Activated CD4-positive, CD25-positive, alpha-beta regulatory T cell treated with anti-CD3 and anti-CD28 coated beads, Interleukin-2, amount 50 U/mL, for 24 hours (primary cell): Measurements from ENCODE around the gene REEP3.
"Not testable (repeated sequence)": the region's sequence is repeated elsewhere in the genome, so short reads cannot be mapped to it uniquely, and the experiment has no call there.

ENCODE experiments used
- ATAC-seq, 2 donors: fragments of 150-1000 bp; cut with Tn5 transposase; one replicate each; pipeline ENCODE4 v1.10.0; 2021; ENCODE audit warnings: mild to moderate bottlenecking in 1 of 2, moderate library complexity in 1 of 2

Gene REEP3

DNA sequence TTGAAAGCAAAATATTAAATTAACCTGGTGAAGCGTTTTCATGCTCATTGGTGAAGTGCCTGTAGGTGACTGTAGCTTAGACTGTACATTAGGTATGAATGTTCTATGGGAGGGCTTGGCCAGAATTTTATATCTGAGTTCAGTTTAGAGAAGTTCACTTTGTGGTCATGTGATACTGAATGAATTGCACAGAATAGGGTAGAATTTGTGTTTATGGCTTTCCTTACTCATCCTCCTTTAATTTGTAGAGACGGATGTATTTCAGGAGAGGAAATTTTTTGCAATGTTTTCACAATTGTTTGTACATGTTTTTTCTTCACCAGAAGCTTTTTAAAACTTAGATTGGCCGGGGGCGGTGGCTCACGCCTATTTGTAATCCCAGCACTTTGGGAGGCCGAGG lies 32.3 kb downstream of the REEP3 start:
- no peak for ATAC-seq

DNA sequence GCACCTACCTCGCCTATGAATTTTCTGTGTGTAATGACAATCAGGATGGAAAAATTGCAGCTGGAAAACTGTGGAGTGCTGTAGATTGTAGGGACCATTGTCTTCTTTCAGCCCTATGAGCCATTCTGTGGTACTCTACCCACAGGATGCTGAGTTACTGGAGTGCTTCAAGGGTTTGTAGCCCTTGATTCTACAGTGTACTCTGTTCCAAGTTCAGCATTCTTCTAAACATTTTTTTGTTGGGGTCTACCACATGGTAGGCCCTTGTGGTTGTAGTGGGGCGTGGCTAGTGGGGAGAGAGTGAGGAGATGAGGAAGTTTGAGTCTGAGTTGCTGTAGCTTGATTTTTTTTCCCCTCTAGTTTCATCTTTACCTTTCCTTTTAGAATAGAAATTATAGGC lies 33.5 kb downstream of the REEP3 start:
- peak in 1 of 2 donors; percentile 64 for ATAC-seq

DNA sequence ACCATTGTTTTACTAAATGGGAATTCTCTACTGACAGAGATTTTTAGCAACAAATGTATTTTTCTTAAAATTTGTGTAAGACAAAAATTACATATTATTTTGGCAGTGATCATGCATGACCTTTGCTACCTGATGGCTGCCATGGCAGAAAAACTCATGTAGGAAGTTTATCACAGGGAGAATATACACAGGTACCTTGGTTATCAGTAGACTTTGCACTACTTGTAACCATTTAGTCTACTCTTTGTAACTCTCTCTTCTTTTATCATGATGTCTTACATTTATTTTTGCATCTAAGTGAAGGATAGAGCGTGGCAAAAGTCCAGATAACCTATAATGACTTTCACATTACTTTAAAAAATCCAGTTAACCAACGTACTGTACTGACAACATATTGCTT lies 34.1 kb downstream of the REEP3 start:
- ATAC-seq, result no peak

DNA sequence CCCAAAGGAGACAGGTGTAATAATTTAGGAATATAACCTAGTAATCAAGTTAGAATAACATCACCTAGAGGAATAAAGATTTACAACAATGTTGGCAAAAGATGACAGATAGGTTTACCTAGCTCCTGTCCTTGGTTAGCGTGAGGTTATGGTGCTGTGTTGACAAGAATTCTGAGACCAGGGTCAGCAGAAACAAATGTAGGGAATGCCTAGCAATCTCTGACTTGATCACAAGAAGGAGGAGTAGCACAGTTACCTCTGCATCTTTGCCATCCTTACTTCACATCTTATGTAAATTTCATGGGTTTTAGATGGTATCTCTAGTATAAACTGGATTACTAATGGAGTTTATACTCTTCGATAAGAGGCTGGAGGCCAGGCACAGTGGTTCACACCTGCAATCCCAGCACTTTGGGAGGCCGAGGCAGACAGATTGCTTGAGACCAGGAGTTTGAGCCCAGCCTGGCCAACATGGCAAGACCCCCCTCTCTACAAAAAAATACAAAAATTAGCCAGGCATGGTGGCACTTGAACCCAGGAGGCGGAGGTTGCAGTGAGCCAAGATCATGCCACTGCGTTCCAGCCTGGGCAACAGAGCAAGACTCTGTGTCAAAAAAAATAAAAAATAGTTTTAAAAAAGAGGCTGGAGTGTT lies 37.1 kb downstream of the REEP3 start:
- ATAC-seq, result no peak

DNA sequence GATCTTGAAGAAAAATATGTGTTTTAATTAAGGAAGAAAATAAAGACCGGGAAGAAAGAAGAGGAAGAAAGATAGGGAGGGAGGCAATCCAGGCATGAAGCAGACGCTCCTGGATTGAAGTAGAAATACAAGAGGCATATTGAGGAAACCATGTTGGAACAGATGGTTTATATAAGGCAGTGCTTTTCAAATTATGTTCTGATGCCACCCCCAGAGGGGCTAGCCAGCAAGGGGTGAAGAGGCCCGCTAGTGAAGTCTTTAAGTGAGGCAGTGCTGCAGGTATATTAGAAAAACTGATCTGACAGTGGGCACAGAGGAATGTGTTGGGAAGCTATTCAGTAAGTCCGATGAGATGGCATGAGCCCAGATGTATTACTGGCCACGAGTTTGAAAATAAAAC lies 40.1 kb downstream of the REEP3 start:
- no peak for ATAC-seq

DNA sequence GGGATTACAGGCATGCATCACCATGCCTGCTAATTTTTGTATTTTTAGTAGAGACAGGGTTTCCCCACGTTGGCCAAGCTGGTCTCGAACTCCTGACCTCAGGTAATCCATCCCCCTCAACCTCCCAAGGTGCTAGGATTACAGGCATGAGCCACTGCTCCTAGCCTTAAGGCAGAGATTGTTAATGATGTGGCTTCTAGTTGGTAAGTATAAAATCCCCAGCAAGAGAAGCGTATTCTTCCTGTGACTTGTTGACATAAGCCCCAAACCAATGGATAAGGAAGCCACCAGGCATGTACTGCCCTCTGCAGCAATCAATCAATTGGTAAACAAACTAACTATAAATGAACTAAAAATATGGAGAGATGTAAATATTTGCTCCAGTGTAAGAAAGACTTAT lies 41.2 kb downstream of the REEP3 start:
- ATAC-seq, result no peak

DNA sequence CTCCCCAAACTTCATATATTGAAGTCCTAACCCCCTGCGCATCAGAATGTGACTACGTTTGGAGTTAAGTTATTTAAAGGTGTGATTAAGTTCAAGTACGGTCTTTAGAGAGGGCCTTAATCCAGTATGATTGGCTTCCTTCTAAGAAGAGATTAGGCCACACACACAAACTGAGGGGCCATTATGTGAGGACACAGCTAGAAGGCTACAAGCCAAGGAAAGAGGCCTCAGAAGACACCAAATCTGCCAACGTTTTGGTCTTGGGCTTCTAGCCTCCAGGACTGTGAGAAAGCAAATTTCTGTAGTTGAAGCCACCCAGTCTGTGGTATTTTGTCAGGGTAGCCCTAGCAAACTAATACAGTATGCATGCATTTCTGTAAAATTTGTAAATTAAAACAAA lies 41.7 kb downstream of the REEP3 start:
- ATAC-seq, result no peak

DNA sequence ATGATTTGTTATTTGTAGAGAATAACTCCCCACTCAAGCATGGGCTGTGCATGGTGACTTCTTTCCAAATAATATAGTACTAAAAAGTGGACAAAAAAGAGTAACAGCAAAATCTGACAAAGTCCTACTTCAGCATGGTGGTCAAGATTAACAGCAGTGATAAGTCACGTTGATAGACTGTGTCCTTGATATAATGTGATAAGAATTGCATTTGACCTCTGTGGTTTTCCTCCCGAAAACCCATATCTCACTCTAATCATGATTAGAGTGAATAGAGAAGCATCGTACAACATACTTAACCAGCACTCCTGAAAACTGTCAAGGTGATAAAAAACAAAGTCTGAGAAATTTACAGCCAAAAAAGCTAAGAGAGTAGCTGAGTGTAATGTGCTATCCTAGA lies 42.4 kb downstream of the REEP3 start:
- no peak for ATAC-seq

DNA sequence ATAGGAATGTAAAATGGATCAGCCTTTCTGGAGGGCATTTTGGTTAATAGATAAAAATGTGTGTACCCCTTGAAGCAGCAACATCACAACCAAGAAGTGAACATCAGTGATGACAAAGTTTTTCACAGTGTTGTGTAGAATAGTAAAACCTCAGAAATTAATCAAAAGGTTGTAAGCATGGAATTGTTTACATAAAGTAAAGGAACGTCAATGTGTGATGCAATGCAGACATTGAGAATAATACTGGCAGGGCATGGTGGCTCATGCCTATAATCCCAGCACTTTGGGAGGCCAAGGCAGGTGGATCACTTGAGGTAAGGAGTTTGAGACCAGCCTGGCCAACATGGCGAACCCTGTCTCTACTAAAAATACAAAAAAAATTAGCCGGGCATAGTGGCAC lies 43.5 kb downstream of the REEP3 start:
- ATAC-seq, result not testable (repeated sequence)

DNA sequence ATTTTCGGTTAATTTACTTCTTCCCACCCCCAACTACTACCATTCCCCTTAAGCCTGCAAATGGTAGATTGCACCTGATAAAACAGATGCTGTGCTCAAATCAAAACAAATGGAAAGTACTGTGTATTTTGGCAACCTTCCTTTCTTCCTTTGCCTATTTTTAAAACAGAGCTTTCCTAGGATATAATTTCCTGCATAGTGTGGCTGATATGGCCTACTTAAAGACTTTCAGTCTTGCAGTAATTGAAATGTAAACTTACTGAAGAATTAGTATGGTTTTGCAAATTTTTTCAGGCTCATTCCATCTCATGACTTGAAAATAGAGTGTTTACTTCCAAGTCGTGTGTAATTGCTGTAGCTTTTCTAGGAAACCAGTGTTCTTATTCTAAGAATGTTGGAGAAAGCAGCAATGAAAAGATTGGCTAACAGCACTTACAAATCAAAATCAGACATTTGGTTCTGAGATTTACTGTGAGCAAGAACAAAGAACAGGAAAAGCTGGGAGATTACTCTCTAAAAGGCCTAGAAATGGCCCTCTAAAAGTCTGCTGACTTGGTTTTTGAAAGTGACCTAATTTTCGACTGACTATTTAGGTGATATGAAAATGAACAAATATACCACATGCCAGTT lies 52.0 kb downstream of the REEP3 start:
- ATAC-seq, result peak; percentile 58 to 84

DNA sequence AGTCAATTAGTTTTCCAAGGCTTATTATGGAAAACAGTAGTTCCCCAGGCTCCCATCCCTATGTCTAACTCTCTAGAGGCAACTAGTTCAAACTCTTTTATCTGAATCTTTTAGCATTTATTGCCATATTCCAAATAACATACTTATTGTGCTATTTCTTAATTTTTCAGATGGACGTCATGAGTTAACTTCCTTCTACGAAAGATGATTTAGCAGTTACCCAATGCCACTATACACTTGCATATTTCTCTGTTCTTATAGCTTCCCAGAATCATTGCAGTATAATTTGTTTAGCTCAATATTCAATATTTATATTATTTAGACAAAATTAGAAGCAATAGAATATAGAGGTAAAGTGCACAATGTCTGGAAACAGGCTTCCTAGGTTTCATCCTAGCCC lies 52.8 kb downstream of the REEP3 start:
- no peak for ATAC-seq

DNA sequence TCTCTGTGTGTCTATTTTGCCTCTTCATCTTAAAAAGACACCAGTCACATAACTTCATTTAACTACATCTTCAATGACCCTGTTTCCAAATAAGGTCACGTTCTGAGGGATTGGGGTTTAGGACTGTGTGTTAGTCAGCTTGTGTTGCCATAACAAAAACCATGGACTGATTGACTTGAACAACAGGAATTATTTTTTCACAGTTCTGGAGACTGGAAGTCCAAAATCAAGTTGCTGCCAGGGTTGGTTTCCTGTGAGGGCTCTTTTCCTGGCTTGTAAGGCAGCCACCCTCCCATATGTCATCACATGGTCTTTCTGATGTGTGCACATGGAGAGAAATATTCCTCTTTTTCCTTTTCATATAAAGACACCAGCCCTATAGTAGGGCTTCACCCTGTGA lies 55.3 kb downstream of the REEP3 start:
- ATAC-seq, result no peak

DNA sequence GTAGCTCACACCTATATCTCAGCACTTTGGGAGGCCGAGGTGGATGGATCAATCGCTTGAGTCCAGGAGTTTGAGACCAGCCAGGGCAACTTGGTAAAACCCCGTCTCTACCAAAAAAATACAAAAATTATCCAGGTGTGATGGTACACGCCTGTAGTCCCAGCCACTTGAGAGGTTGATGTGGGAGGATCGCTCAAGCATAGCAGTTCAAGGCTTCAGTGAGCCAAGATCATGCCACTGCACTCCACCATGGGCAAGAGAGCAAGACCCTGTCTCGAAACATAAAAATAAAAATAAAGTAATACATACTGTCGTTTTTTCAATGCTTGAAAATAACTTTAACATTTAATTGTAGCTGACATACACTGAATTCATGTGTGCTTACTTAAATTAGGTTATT lies 57.3 kb downstream of the REEP3 start:
- ATAC-seq, result no peak

DNA sequence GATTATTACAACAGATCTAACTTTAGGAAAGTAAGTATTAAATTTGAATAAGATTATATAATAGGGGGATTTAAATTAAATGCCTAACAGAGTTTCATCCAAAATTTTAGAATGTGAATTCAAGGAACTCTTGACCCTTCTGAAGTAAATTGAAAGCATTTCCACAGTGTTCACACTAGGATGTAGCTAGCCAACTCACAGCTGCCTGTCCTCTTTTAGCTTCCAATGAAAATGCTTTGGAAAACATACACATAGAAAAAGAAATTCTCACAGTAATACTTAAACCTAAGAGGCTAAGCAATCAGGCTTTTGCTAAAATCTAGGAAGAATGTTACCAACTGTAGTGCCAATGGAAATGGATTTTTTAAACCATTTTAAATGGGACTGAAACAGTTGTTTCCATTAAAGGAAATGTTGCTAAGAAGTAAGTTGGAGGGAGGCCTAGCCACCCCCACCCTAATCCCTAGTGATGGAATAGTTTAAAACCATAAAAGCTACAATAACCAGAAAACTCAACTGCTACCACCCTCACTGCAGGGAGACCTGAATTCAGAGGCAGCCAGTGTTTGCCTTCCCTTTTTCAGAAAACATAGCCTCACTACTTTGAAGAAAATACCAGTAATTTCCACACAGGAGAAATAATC lies 58.3 kb downstream of the REEP3 start:
- ATAC-seq, result no peak

DNA sequence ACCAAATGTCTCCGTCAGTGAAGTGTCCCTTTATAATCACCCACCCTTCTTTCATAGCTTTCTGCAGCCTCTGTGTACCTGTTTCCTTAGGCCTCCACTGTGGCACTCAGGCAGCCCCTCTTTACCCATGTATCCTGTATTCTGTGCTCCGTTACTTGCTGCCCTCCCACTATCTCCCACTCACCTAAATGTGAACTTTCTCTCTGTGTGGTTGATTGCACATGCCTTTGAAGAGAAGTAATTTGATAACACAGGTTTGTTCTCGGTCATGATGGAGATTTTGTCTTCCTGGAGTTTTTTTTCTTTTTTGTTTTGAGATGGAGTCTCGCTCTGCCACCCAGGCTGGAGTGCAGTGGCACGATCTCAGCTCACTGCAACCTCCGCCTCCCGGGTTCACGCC lies 61.5 kb downstream of the REEP3 start:
- ATAC-seq, result no peak

DNA sequence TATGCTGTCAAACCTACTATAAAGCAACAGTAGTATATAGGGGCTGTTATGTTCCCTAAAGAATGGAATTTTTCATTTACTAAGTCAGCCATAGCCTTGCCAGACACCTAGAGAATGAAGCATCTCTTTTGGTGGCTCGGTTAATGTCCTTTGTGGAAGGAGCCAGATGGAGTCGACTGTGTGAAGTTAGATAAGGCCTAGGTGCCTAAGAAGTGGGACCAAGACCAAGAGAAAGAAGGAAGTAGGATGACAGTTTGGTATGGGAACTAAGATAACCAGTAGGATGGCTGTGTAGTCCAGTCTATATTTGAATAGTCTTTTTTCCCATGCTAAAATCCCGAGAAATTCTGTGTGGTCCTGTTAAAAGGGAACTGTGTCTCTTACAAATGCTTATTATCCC lies 62.2 kb downstream of the REEP3 start:
- ATAC-seq, result no peak

DNA sequence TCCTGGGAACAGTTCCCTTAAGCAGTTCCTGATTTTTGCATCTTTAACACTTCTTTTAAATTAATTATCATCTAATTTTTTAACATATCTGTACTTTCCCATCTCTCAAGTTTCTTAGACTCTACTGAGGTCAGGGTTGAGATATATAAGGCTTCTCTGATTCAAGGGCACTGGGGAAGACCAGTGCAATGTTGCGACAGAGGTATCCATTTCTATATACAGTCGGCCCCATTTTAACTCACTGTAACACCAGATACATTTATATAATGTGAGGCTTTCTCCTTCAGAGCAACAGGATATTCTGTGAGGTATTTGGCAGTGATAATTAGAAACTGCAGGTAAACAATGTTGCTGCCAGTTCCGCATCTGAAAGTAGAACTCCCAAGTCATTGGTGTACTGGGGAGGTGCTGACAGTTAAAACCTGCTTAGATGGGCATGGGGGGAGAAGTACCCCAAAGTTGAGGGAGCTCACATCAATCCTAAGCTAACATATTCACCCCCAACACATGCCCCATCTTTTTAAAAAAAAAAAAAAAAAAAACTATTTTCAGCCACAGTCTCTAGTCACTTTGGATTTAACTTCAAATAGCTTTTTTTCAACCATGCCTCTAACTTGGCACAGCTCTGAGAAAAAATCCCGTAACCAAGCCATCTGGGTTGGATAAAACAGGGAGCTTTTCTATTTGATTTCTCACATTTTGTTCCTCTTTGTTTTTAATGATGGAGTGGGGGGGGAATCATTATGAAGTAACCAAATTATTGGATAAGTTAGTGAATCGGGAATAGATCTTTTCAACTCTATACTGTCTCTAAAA lies 62.9 kb downstream of the REEP3 start:
- no peak for ATAC-seq

DNA sequence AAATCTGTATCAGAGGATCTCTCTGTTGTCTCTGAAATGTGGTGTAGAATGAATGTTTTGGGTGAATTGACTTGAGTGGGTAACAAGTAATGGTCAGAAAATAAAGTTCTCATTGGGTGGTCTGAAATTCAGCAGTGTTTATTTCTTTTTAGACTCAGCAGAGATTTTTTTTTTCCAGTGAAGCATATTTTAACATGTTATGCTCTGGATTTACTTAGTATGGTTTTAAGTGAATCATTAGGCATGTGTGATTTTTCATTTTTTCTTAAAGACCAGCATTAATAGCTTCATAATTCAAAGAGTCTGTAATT lies 63.5 kb downstream of the REEP3 start:
- no peak for ATAC-seq

DNA sequence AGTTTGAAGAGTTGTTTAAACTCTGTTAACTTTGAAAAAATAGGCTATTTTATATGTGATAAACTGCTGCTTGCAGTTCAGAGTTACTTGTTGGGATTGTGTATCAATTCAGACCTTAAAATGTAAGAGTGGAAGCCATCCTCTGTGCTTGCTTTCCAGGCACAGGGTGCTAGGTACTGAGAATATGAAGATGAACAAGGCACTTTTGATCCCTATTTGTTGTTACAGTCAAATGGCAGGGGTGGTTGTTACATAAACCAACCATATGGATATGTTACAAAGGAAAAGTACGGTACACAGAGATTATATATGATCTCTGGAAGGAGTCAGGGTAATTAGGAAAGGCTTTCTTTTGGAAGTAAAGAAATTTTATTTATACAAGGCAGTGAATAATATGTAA lies 63.8 kb downstream of the REEP3 start:
- ATAC-seq, result no peak

DNA sequence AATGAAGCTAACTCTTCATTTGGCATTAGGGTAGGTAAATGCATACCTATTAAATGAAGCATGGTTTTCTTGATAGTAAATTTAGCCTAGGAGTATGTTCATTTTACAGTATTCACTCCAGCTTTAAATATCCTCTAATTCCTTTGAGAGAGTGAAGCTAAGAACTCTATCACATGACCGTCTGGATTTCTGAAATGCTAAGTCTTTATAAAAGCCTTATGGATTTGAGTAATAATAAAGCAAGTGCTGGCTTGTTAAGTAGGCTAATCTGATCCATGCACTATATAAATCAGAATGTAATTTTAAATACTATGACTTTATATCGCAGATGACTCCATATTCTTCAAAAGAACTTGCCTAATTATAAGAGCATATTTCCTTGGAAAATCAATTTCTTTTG lies 64.8 kb downstream of the REEP3 start:
- ATAC-seq, result no peak

DNA sequence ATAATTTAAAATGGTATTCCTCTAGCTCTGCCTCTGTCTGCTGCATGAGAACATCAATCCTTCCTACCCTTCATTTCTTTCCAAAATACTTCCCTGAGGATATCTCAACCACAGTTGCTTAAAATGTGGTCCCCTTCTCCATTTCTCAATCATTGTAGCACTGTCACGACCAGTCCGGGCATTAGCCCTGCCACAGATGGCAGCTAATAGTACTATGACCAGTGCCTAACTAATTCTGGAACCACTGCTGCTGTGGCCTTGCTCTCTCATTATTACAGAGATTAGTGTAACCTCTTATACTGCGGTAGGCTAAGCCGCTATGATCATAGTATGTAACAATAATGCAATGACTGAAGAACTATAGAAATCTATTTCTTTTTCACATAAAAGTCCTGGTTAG lies 66.0 kb downstream of the REEP3 start:
- ATAC-seq, result no peak

DNA sequence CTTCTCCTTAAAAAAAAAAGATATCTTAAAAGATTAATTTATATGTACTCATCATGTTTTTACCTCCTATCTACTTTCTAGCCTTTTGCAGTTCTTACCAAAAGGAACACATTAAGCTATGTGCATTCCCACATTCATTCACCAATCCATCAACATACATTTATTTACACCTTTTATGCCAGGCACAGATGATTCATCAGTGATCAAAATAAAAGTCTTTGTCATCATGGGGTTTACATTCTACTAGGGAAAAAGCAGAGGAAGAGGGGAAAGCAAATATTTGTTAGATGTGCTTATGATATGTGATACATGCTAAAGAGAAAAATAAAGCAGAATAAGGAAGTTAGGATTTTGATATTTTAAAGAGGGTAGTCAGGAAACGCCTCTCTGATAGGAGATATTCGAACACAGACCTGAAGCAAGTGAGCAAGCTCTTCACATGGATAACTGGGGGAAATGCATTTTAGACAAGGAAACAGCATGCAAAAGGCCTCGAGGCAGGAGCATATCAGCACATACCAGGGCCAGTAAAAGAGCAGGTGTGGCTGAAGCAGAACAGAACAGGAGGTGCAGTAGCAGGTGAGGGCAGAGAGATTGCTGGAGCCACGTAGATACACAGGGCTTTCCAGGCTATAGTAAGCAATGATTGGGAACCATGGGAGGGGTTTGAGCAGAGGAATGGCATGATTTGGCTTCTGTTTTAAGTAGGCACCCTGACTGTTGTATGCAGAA lies 67.4 kb downstream of the REEP3 start:
- ATAC-seq, result no peak
